NCI-H2171 (cell line): ENCODE results near the gene SLC6A17.

Experiments used
- DNase-seq: peaks from one replicate; lab custom pipeline; 2025; lab: John Stamatoyannopoulos, UW

SLC6A17 gene

GRCh38 chr1:110223127-110223526 is 72.8 kb downstream of the SLC6A17 start:
- no peak for DNase-seq

GRCh38 chr1:110223581-110223980 is 73.3 kb downstream of the SLC6A17 start:
- no peak for DNase-seq

- no peak for DNase-seq
Observed at GRCh38 chr1:110224240-110224995, 74.1 kb downstream of the SLC6A17 start.

- DNase-seq, result no peak
Observed at GRCh38 chr1:110225212-110225611, 74.9 kb downstream of the SLC6A17 start.

- DNase-seq, result no peak
Observed at GRCh38 chr1:110225756-110226404, 75.6 kb downstream of the SLC6A17 start.

- no peak for DNase-seq
Observed at GRCh38 chr1:110227774-110228173, 77.5 kb downstream of the SLC6A17 start.

- DNase-seq, result no peak
Observed at GRCh38 chr1:110228381-110228780, 78.1 kb downstream of the SLC6A17 start.

- no peak for DNase-seq
Observed at GRCh38 chr1:110228869-110229268, 78.6 kb downstream of the SLC6A17 start.

- no peak for DNase-seq
Observed at GRCh38 chr1:110229348-110230001, 79.2 kb downstream of the SLC6A17 start.

- no peak for DNase-seq
Observed at GRCh38 chr1:110230381-110231199, 80.3 kb downstream of the SLC6A17 start.

GRCh38 chr1:110233861-110234260 is 83.6 kb downstream of the SLC6A17 start:
- DNase-seq, result peak; percentile 79

- no peak for DNase-seq
Observed at GRCh38 chr1:110234691-110235090, 84.4 kb downstream of the SLC6A17 start.

GRCh38 chr1:110235181-110235833 is 85.0 kb downstream of the SLC6A17 start:
- no peak for DNase-seq

- no peak for DNase-seq
Observed at GRCh38 chr1:110235834-110236682, 85.8 kb downstream of the SLC6A17 start.

GRCh38 chr1:110237386-110238152 is 87.3 kb downstream of the SLC6A17 start:
- no peak for DNase-seq

- DNase-seq, result no peak
Observed at GRCh38 chr1:110239441-110240430, 89.4 kb downstream of the SLC6A17 start.

- DNase-seq, result no peak
Observed at GRCh38 chr1:110240476-110241210, 90.3 kb downstream of the SLC6A17 start.

GRCh38 chr1:110241516-110241915 is 91.2 kb downstream of the SLC6A17 start:
- no peak for DNase-seq
